Nephron (organoid): Measurements from ENCODE around the gene WLS.

Experiments used
- H3K27ac Mint-ChIP-seq, 3 experiments: 2 replicates each; pipeline ENCODE4 v1.8.0; 2020; ENCODE audit warnings: mixed read lengths in 3 of 3, mild to moderate bottlenecking in 2 of 3, moderate library complexity in 1 of 3
- H3K27me3 Mint-ChIP-seq: 2 replicates; pipeline ENCODE4 v1.8.0; 2021; ENCODE audit warnings: low read depth, mild to moderate bottlenecking, moderate library complexity, mixed read lengths
- H3K36me3 Mint-ChIP-seq: 2 replicates; pipeline ENCODE4 v1.8.0; 2020; ENCODE audit warnings: low read depth, mixed read lengths
- H3K4me1 Mint-ChIP-seq: 2 replicates; pipeline ENCODE4 v1.8.0; 2020; ENCODE audit warnings: mixed read lengths
- H3K4me3 Mint-ChIP-seq, 3 experiments: 2 replicates each; pipeline ENCODE4 v1.8.0; 2020; ENCODE audit warnings: mild to moderate bottlenecking in 3 of 3, mixed read lengths in 3 of 3, moderate library complexity in 2 of 3
- H3K9me3 Mint-ChIP-seq: 2 replicates; pipeline ENCODE4 v1.8.0; 2020; ENCODE audit warnings: mixed read lengths
- TF ChIP-seq, protein P1 (sequence below), 3 experiments: fragments of 200-600 bp; sonication (generic); IDR thresholded peaks; one replicate each; pipeline ENCODE4 v1.5.0; 2021; ENCODE audit warnings: antibody characterized with exemption in 3 of 3; ENCODE audit not compliant: unreplicated experiment in 3 of 3

WLS gene

DNA sequence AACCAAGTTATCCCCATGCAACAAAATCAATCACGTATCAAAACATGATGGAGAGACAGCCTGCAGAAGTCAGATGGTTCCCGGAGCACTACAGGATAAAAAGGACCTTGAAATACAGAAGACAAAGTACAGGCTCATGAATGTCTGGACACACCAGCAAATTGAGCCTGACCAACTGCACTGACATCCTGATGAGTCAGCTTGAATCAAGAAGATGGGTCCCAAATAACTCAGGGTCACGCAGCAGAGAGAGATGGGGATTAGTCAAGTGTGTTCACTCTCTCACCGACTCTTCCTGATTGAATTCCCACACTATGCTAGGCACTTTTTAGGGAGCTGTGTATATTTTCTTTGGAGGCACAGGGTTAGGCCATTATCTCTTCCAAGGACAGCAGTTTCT lies 110.8 kb downstream of the WLS start:
- Mint-ChIP-seq H3K4me1 (peaks cover 6% of the 10 kb centered on the region), H3K36me3 (peaks cover 22% of the 10 kb centered on the region), H3K4me3 (no peak overlapping the region), H3K9me3 (no peaks in the 10 kb centered on the region), H3K27me3 (no peaks in the 10 kb centered on the region), H3K27ac (peak overlapping the region in 1 of 3 experiments; percentile 21)
- TF ChIP-seq, protein P1, sequence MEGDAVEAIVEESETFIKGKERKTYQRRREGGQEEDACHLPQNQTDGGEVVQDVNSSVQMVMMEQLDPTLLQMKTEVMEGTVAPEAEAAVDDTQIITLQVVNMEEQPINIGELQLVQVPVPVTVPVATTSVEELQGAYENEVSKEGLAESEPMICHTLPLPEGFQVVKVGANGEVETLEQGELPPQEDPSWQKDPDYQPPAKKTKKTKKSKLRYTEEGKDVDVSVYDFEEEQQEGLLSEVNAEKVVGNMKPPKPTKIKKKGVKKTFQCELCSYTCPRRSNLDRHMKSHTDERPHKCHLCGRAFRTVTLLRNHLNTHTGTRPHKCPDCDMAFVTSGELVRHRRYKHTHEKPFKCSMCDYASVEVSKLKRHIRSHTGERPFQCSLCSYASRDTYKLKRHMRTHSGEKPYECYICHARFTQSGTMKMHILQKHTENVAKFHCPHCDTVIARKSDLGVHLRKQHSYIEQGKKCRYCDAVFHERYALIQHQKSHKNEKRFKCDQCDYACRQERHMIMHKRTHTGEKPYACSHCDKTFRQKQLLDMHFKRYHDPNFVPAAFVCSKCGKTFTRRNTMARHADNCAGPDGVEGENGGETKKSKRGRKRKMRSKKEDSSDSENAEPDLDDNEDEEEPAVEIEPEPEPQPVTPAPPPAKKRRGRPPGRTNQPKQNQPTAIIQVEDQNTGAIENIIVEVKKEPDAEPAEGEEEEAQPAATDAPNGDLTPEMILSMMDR (IDR thresholded peaks at IDR 0.05; ENCODE audit: unreplicated experiment in 3 of 3) = no peak

DNA sequence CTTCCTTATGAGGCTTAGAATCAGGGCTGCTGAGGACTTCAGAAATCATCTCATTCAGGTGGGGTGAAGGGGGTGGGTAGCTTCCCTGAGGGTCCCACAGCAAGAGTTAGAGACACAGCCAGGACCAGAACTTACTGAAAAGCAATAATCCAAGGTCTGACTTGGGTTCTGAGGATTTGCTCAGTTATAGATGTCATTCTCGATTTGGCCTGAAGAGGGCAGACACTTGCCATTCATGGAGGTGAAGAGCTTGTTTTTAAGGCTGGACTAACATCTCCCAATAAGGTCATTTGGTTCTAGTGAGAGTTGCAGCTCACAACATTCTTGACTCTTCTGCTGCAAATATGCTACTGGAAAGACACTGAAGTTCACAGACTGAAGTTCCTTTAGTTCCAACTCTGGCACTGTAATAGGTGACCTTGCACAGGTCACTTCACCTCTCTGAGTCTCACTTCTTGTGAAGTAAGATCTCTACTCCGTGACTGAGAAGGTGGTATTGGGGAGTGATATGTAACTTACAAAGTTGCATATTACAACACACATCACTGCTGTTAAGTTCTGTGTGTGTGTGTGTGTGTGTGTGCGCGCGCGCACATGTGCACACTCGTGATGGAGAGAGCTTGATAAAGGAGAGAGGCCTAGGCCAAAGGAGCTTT lies 112.1 kb downstream of the WLS start:
- no peak overlapping the region for H3K4me3 Mint-ChIP-seq
- peaks cover 6% of the 10 kb centered on the region for H3K4me1 Mint-ChIP-seq
- H3K9me3 Mint-ChIP-seq = no peaks in the 10 kb centered on the region
- peaks cover 12% of the 10 kb centered on the region for H3K36me3 Mint-ChIP-seq
- TF ChIP-seq, protein P1 (IDR thresholded peaks at IDR 0.05; ENCODE audit: unreplicated experiment in 3 of 3) = peak; percentile 77 to 85 (median 84)
- H3K27ac Mint-ChIP-seq = peak overlapping the region; percentile 21 to 44 (median 34)
- H3K27me3 Mint-ChIP-seq = no peaks in the 10 kb centered on the region

DNA sequence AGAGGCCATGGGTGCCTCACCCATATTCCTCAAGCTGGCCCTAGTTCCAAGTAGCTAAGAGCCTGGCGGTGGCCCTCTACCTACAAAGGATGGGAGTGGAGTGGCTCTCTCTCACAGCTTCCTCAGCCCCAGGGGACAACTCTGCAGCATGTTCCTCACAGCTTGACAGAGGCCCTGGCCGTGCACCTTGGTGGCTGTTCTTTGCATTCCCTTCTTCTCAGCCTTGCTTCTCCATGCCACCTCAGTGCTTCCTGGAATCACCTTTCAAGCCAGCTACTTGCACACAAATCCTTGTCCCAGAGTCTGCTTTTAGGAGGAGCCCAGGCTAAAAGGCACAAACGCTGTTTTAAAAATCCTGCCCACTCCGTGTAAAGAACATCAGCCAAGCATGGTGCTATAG lies 112.9 kb downstream of the WLS start:
- no peak overlapping the region for H3K4me3 Mint-ChIP-seq
- H3K4me1 Mint-ChIP-seq = peaks cover 6% of the 10 kb centered on the region
- peaks cover 9% of the 10 kb centered on the region for H3K36me3 Mint-ChIP-seq
- H3K27ac Mint-ChIP-seq = no peak overlapping the region
- TF ChIP-seq, protein P1 (IDR thresholded peaks at IDR 0.05; ENCODE audit: unreplicated experiment in 3 of 3) = no peak
- H3K9me3 Mint-ChIP-seq = no peaks in the 10 kb centered on the region
- no peaks in the 10 kb centered on the region for H3K27me3 Mint-ChIP-seq

DNA sequence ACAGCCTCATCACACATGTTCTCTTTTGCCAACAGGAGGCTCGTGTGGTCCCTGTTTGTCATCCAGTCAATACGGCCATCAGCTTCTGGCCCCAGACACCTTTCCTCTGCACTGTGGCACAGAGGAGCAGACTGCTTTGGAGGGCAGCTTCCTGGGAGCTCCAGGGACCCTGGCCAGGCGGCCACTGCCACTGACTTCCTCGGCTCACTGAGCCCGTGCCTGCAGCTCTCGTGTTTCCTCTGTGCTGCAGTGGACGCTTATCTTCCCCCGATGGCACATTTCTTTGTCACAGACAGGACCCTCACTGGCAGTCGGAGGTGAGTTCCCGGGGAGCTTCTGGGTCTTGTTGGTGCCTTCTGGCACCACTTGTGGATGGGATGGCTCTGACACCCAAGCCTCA lies 114.9 kb downstream of the WLS start:
- TF ChIP-seq, protein P1 (IDR thresholded peaks at IDR 0.05; ENCODE audit: unreplicated experiment in 3 of 3) = no peak
- Mint-ChIP-seq H3K27ac (no peak overlapping the region), H3K27me3 (no peaks in the 10 kb centered on the region), H3K4me3 (no peak overlapping the region), H3K4me1 (peaks cover 14% of the 10 kb centered on the region), H3K36me3 (peaks cover 9% of the 10 kb centered on the region), H3K9me3 (no peaks in the 10 kb centered on the region)

DNA sequence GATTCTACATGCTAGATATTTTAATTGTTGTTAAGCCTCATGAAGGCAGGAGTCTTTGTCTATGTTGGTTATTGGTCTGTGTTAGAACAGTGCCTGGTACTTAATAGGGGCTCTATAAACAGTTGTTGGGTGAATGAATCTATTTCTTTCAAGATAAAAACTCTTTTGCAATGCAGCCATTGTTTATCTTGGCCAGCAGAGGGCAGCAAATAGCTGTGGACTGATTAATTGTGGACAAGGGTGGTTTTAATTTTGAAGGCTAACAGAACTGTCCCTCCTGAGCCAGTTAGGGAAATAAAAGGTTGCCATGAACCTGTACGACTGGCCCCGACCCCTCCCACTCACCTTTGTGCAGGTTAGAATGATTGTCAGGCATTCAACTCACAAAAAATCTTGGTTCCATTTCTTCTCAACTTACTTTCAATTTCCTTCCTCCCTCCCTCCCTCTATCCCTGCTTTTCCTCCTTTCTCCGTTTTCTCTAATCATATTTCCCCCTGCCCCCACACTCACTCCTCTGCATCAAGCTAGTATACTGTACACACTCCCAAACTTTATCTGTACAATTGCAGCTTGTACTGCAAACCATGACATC lies 115.6 kb downstream of the WLS start:
- no peak overlapping the region for H3K27ac Mint-ChIP-seq
- peaks cover 9% of the 10 kb centered on the region for H3K36me3 Mint-ChIP-seq
- H3K9me3 Mint-ChIP-seq = no peaks in the 10 kb centered on the region
- no peak overlapping the region for H3K4me3 Mint-ChIP-seq
- H3K4me1 Mint-ChIP-seq = peaks cover 20% of the 10 kb centered on the region
- no peaks in the 10 kb centered on the region for H3K27me3 Mint-ChIP-seq
- TF ChIP-seq, protein P1 (IDR thresholded peaks at IDR 0.05; ENCODE audit: unreplicated experiment in 3 of 3) = peak; percentile 82 to 85 (median 84)

DNA sequence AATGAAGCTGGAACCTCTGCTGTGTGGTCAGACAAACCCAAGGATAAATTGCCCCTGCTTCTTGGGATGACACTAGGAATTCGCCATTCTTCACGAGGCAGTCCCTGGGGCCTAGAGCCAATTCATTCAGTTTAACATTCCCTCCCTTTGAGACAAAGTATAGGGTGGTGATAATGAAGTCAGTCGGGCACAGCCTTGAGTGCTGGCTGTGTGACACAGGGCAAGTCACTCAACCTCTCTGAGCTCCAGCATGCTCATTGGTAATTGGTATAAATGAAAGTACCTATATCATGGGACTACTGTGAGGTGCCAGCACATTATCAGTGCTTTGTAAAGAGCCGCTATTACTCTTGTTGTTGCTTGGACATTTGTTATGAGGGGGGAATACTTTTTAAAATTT lies 117.0 kb downstream of the WLS start:
- TF ChIP-seq, protein P1 (IDR thresholded peaks at IDR 0.05; ENCODE audit: unreplicated experiment in 3 of 3) = no peak
- Mint-ChIP-seq H3K4me3 (no peak overlapping the region), H3K4me1 (peaks cover 27% of the 10 kb centered on the region), H3K36me3 (no peaks in the 10 kb centered on the region), H3K27ac (no peak overlapping the region), H3K27me3 (no peaks in the 10 kb centered on the region), H3K9me3 (no peaks in the 10 kb centered on the region)
